Hematopoietic multipotent progenitor cell treated with erythropoietin and hydrocortisone succinate and interleukin-3 and kit ligand, for 17 days (in vitro differentiated cells): ENCODE data around the gene ATP13A2.
"Not testable (repeated sequence)": the region's sequence is repeated elsewhere in the genome, so short reads cannot be mapped to it uniquely, and the experiment has no call there.

Experiments used
- DNase-seq: peaks from one replicate; pipeline ENCODE4 v3.0.0-alpha.2; 2015; ENCODE audit warnings: low spot score

Gene ATP13A2

DNA sequence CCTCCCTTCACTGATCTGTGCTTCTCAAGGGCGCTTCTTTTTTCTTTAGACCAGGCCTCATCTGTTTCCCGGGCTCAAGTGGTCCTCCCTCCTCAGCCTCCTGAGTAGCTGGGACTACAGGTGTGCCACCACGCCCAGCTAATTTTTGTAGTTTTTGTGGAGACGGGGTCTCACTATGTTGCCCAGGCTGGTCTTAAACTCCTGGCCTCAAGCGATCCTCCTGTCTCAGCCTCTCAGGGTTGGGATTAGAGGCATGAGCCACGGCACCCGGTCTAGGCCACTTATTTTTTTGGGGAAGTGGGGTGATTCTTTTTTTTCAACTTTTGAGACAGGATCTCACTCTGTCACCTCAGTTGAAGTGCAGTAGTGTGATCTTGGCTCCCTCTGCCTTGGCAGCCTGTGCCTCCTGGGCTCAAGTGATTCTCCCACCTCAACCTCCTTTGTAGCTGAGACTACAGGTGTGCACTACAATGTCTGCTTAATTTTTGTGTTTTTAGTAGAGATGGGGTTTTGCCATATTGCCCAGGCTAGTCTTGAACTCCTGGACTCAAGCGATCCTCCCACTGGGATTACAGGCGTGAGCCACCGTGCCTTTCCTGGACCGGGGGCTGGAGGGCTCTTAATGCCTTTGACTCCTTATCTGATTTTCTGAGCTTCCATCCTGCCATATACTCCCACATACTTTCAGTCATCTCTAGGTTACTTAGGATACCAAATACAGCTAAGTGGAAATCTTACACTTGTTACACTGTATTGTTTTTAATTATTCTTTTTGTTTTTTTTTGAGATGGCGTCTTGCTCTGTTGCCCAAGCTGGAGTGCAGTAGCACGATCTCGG lies 50.2 kb downstream of the ATP13A2 start:
- no peak for DNase-seq

DNA sequence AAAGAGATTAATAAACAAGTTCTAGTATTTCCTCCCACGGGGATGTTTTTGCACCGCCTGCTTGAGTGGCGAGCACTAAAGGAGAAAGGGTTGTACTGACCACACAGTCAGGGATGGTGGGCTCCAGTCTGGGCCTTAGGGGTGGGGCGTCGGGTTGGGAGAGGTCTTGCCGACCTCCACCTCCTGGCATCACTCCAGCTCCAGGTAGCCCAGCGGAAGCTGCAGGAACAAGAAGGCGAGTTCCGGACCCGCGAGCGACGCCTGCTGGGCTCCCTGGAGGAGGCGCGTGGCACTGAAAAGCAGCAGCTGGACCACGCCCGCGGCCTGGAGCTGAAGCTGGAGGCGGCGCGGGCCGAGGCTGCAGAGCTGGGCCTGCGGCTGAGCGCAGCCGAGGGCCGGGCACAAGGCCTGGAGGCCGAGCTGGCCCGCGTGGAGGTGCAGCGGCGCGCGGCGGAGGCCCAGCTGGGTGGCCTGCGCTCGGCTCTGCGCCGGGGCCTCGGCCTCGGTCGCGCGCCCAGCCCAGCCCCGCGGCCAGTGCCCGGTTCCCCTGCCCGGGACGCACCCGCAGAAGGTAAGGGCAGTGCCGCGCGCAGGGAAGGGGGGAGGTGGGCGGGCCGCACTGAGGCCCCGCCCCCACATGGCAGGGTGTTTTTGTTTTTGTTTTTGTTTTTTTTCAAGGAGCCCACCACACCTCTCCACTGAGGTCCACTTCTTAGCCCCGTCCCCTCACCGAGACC lies 51.0 kb downstream of the ATP13A2 start:
- peak; percentile 53 for DNase-seq

DNA sequence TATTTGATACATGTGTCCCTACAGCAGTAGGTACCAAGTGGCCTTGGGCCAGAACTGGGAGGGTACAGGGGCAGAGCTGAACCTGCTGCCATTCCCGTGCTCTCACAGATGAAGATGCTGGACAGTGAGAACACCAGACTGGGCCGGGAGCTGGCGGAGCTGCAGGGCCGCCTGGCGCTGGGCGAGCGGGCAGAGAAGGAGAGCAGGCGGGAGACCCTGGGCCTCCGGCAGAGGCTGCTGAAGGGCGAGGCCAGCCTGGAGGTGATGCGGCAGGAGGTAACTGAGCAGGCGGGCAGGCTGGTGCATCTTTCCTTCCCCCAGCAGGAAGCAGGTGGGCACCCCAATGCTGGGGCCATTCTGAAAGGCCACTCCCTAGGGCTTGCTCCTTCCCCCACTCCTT lies 53.3 kb downstream of the ATP13A2 start:
- no peak for DNase-seq

DNA sequence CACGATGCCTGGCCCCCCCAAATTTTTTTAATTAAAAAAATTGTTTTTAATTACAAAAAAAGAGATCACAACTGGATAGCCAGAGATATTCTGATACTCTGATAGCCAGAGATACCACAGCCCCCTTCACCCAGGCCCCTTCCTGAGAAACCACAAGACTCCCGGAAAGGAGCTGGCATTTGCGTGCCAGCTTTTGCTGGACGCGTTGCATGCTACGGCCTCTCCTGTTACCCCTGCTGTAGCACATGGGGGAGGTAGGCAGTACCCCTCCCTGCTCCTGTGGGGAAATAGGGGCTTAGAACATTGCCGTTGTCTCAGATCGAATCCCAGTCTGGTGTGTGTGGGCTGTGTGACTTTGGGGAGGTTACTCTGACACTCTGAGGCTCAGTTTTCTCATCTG lies 54.0 kb downstream of the ATP13A2 start:
- DNase-seq = no peak

DNA sequence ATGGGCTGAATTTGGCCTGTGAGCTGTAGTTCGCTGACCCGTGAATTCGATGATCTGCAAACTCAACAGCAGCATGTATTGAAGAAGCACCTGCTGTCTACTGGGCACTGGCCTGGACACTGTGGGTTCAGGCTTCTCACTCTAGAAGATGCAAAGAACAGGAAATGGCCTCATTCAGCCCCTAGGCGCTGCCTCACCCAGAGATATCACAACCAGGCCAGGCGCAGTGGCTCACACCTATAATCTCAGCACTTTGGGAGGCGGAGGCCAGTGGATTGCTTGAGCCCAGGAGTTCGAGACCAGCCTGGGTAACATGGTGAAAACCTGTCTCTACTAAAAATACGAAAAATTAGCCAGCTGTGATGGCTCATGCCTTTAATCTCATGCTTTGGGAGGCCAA lies 55.0 kb downstream of the ATP13A2 start:
- DNase-seq = no peak

DNA sequence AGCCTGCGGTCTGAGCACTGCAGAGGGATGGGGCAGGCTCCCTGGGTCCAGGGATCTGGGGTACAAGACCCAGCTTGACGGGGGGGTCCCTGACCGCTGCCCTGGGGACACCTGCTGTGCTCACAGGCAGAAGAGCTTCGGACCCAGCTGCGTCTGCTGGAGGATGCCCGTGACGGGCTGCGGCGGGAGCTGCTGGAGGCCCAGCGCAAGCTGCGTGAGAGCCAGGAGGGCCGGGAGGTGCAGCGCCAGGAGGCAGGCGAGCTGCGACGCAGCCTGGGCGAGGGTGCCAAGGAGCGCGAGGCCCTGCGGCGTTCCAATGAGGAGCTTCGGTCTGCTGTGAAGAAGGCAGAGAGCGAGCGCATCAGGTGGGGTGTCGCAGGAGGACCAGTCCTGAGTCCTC lies 56.5 kb downstream of the ATP13A2 start:
- no peak for DNase-seq

DNA sequence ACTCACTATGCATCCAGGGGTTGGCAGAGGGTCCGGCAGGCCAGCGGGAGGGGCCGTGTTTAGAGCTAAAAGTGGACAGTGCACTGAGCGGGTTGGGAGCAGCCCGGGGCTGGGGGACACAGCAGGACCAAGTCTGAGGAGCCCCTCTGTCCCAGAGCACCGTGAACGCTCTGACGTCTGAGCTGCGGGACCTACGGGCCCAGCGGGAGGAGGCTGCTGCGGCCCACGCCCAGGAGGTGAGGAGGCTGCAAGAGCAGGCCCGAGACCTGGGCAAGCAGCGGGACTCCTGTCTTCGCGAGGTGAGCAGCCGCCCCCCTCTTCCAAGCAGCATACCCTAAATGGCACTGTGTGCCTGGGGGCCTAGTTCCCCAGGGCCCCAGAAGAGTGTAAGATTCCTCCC lies 57.1 kb downstream of the ATP13A2 start:
- DNase-seq = no peak

DNA sequence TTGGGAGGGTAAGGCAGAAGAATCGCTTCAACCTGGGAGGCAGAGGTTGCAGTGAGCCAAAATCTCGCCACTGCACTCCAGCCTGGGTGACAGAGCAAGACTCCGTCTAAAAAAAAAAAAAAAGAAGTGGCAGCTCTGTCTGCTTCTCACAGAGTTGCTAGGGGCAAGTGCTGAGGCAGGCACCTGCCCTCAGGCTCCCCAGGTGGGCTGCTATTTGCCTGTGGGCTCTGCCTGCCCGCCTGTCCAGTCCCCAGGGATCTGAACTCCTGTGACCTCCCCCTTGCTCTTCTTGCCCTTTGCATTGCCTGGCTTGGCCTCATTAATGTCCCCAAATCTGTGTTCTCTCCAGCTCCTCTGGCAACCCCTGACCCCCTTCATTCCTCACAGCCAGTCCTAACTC lies 59.4 kb downstream of the ATP13A2 start:
- not testable (repeated sequence) for DNase-seq

DNA sequence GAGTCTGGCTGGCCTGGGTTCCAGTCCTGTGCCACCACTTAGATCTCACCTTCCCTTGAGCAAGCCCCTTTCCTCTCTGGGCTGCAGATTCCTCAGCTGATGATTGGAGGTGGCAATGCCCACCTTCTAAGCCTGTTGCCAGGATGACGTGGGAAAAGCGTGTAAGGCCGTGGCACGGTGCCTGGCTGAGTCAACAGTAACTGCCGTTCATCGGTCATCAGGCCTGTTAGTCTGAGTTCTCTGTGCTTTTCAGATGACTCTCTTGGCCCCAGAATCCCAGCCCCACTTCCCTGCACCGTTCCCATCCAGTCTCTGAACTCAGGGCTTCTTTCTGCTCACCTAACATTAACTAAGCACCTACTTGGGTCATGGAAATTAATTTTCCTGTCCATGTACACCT lies 62.7 kb downstream of the ATP13A2 start:
- DNase-seq = not testable (repeated sequence)

DNA sequence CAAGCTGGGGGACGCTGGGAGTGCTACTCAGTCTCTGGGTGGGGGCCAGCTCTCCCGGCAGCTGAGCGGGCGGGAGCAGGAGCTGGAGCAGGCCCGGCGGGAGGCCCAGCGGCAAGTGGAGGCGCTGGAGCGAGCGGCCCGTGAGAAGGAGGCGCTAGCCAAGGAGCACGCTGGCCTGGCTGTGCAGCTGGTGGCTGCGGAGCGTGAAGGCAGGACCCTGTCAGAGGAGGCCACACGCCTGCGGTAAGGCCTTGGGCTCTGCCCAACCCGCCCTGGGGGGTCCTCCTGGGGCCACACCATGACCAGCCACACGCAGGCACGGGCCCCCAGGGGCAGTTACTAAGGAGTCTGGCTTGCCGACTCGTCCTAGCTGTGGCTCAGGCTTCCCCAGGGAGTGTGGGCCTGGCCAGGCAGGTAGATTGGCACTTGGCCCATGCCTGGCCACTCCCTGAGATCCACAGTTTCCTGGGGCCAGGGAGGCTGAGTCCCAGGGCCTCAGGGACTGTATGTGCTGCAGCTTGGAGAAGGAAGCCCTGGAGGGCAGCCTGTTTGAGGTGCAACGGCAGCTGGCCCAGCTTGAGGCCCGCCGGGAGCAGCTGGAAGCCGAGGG lies 63.3 kb downstream of the ATP13A2 start:
- DNase-seq = not testable (repeated sequence)

DNA sequence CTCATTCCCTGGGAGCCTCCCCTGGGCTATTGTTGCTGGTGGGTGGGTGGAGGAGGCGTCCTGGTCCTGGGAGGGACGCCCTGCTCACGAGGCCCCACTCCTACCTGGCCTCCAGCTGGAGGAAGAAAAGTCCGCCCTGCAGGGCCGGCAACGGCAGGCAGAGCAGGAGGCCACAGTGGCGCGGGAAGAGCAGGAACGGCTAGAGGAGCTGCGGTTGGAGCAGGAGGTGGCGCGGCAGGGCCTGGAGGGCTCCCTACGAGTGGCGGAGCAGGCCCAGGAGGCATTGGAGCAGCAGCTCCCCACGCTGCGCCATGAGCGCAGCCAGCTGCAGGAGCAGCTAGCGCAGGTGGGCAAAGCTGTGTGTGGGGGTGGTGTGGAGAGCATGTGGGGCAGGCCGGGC lies 65.1 kb downstream of the ATP13A2 start:
- no peak for DNase-seq

DNA sequence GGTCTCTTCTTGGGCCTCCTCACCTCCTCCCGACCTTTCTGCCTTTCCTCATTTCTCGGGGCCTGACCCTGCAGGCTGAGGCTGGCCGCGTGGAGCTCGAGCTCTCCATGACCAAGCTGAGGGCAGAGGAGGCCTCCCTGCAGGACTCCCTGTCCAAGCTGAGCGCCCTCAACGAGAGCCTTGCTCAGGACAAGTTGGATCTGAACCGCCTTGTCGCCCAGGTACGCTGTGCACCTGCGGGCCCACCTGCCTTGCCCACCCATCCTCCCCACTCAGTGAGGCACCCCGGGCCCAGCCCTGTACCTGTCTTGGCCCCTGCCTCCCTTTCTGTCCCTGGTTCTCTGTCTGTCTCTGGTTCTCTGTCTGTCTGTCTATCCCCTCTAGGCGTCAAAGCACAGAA lies 65.5 kb downstream of the ATP13A2 start:
- not testable (repeated sequence) for DNase-seq

DNA sequence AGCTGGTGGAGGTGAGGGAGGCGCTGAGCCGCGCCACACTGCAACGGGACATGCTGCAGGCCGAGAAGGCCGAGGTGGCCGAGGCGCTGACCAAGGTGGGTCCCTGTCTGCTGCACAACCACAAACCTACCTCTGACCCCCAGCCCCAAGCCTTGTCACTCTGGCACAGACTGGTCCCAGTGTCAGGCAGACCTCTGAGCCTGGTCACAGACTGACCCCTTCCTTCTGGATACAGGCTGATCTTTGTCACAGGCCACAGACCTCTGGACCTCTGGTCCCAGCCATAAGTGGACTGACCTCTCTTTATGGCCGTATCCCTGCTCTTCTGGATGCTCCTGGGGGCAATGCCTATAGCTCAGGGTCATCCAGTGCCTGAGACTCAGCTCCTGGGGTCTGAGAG lies 66.2 kb downstream of the ATP13A2 start:
- DNase-seq = not testable (repeated sequence)

DNA sequence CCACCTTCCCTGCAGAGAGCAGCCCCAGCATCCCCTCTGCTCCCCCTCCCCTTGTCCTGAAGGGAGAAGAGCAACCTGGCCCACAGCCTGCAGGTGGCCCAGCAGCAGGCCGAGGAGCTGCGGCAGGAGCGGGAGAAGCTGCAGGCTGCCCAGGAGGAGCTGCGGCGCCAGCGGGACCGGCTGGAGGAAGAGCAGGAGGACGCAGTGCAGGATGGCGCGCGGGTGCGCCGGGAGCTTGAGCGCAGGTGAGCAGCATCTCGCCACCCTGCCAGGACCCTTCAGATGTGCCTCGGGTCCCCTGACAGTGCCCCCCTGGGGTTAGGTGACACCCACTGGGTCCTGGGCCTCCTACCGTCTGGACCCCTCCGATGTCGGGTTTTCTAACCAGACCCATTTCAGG lies 67.7 kb downstream of the ATP13A2 start:
- no peak for DNase-seq

DNA sequence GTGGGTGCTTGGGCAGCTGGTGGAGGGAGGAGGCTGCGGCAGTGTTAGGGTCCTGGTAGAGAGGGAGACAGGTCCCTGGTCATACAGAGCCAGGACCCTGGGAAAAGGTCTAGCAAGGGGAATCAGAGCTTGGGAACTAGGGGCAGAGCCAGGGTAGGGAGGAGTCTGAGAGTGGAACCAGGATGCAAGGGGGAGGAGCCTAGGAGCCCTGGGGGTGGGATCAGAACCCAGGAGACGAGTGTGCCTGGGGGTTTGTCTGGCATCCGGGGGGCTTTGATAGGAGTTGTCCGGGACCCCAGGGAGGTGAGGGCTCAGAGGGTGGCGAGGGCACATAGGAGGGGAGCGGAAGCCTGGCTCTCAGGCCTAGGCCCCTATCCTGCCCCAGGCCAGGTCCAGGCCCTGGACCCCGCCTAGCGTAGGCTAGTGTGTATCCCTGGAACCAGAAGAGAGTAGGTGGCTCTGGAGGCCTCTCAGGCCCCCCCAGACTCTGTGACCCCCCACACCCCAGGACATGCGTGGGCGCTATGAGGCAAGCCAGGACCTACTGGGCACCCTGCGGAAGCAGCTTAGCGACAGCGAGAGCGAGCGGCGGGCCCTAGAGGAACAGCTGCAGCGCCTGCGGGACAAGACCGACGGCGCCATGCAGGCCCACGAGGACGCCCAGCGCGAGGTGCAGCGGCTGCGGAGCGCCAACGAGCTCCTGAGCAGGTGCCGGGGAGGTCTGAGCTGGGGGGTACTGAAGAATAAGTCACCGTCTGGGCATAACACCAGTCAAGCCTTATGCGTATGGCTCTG lies 72.1 kb downstream of the ATP13A2 start:
- not testable (repeated sequence) for DNase-seq

DNA sequence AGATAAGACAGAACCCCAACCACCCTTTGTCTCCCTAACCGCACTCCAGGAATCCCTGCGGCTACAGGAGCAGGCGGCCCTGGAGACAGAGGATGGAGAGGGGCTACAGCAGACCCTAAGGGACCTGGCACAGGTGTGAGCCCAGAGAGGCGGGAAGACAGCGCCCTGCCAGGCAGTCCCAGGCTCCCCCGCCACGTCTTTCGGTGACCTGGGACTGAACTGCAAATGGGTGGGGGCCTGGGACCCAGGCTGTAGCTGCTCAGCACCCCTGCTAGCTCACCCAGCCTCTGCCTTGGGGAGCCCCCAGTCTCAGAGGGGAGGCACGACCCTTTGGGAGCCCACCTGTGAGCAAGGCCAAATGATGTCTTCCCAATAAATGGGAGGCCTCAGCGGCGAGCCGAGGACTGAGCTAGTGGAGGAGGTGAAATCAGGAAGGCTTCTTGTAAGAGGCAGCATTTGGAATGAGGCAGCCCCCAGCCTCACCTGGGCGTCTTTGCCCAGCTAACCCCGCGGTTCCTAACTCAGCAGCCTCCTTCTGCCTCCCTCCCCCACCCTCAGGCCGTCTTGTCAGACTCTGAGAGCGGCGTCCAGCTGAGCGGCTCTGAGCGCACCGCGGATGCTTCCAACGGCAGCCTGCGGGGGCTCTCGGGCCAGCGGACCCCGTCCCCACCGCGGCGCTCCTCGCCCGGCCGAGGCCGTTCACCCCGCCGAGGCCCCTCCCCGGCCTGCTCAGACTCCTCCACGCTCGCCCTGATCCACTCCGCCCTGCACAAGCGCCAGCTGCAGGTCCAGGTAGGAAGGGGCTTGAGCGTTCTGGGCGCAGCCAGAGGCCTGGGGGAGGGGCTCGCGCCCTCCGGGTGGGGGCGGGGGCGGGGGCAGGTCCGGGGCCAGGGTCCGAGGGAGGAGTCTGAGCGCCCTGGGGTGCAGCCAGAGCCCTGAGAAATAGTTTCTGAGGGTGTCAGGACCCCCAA lies 73.1 kb downstream of the ATP13A2 start:
- DNase-seq = no peak

DNA sequence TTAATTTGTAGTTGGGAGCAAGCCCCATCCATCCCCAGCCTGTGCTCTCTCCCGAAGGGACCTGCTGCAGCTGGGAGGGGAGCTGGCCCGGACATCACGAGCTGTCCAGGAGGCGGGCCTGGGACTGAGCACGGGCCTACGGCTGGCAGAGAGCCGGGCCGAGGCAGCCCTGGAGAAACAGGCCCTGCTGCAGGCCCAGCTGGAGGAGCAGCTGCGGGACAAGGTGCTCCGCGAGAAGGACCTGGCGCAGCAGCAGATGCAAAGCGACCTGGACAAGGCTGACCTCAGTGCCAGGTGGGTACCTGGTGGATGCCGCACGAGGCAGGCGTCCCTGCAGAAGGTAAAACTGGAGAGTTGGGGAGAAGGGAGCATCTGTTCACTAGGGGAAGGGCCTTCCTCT lies 75.1 kb downstream of the ATP13A2 start:
- not testable (repeated sequence) for DNase-seq
